Prostate gland (tissue), 2 donors: ENCODE results near the gene MYO5B.

Experiments
- CTCF ChIP-seq, 4 experiments: fragments of 200-600 bp in 2 of 4; fragments of 450-650 bp in 2 of 4; sonication (generic) in 2 of 4; IDR thresholded peaks; 1 replicate in 3 of 4; 2 replicates in 1 of 4; pipeline ENCODE4 v1.5.1; 2016 to 2019; ENCODE audit warnings: antibody characterized with exemption in 4 of 4, mild to moderate bottlenecking in 2 of 4, moderate library complexity in 2 of 4
- POLR2A ChIP-seq: fragments of 450-650 bp; IDR thresholded peaks from one replicate; pipeline ENCODE4 v1.6.1; 2016; ENCODE audit warnings: antibody characterized with exemption, mild to moderate bottlenecking
- POLR2AphosphoS5 ChIP-seq: sonication (generic); formaldehyde crosslinking; IDR thresholded peaks from one replicate; pipeline ENCODE4 v1.6.1; 2017; ENCODE audit warnings: antibody characterized with exemption

GRCh38 chr18:49869354-49869753 is 325.6 kb downstream of the MYO5B start:
- TF ChIP-seq CTCF (IDR thresholded peaks at IDR 0.05), result no peak
- peak; percentile 57 for TF ChIP-seq POLR2AphosphoS5
- TF ChIP-seq POLR2A, result no peak
